Measurements from ENCODE around the gene LRRC4C. TPM values are rescaled to one million over a fixed set of nuclear protein-coding genes. Genes with fewer than 3 reads are reported as not detected.

Gene LRRC4C
- total RNA-seq, 6 donors from 2014 or later: 0.37 to 1.2 (median 1.0) TPM; not detected in 2

- 37 to 44% methylated on average over 2 of the region's 2 CpGs for WGBS, 2 donors
- TF ChIP-seq EP300 (IDR thresholded peaks at IDR 0.05) (no peak), POLR2A (IDR thresholded peaks at IDR 0.05) (no peak), POLR2AphosphoS5 (IDR thresholded peaks at IDR 0.05) (no peak)
- TF ChIP-seq, protein P1, sequence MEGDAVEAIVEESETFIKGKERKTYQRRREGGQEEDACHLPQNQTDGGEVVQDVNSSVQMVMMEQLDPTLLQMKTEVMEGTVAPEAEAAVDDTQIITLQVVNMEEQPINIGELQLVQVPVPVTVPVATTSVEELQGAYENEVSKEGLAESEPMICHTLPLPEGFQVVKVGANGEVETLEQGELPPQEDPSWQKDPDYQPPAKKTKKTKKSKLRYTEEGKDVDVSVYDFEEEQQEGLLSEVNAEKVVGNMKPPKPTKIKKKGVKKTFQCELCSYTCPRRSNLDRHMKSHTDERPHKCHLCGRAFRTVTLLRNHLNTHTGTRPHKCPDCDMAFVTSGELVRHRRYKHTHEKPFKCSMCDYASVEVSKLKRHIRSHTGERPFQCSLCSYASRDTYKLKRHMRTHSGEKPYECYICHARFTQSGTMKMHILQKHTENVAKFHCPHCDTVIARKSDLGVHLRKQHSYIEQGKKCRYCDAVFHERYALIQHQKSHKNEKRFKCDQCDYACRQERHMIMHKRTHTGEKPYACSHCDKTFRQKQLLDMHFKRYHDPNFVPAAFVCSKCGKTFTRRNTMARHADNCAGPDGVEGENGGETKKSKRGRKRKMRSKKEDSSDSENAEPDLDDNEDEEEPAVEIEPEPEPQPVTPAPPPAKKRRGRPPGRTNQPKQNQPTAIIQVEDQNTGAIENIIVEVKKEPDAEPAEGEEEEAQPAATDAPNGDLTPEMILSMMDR (IDR thresholded peaks at IDR 0.05): no peak
- peak in 1 of 2 donors; percentile 53 for ATAC-seq (ENCODE audit: low FRiP score in 2 of 2)
- H3K27ac ChIP-seq: peak overlapping the region in 1 of 4 donors; percentile 14
- H3K36me3 ChIP-seq: no peaks in the 10 kb centered on the region
- peaks cover 0 to 5% (median 2%) of the 10 kb centered on the region in 4 donors for H3K4me1 ChIP-seq
- H3K4me3 ChIP-seq: no peak overlapping the region
- H3K9me3 ChIP-seq: no peaks in the 10 kb centered on the region
- DNase-seq: no peak
- H3K27me3 ChIP-seq: no peaks in the 10 kb centered on the region
Observed at GRCh38 chr11:40285558-40285957, 1173.9 kb downstream of the LRRC4C start.

DNA sequence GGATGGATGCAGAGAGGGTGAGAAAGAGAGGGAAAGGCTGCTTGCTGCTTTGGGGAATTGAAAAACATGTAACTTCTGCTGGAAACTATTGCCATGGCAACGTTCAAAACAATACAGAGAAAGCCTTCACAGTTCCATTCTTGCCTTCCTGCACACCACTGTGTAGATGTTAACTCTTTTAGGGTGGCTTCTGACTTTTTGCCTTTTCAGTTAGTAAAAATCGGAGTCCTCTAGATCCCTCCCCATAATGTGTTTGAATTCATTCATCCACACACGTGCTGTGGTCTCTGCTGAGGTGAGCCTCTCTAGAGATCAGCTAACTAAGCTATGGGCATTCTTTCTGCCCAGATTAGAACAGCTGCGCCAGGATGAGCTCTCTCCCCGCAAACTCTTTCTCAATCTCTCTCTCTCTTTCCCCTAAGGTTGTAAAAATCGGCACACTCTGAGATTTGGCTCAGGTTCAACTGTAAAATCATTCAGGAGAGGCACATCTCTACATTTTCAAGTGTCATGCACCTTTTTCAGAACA lies 1178.3 kb downstream of the LRRC4C start:
- 40 to 44% methylated on average over 6 of the region's 6 CpGs for WGBS, 2 donors
- TF ChIP-seq POLR2AphosphoS5 (IDR thresholded peaks at IDR 0.05): no peak
- no peak for TF ChIP-seq EP300 (IDR thresholded peaks at IDR 0.05)
- TF ChIP-seq, protein P1 (IDR thresholded peaks at IDR 0.05): no peak
- no peak for TF ChIP-seq POLR2A (IDR thresholded peaks at IDR 0.05)
- ATAC-seq (ENCODE audit: low FRiP score in 2 of 2) (peak in 1 of 2 donors; percentile 74), DNase-seq (no peak)
- peaks cover 0 to 5% (median 2%) of the 10 kb centered on the region in 4 donors for H3K4me1 ChIP-seq
- H3K27me3 ChIP-seq: no peaks in the 10 kb centered on the region
- H3K9me3 ChIP-seq: no peaks in the 10 kb centered on the region
- no peaks in the 10 kb centered on the region for H3K36me3 ChIP-seq
- H3K4me3 ChIP-seq: no peak overlapping the region
- H3K27ac ChIP-seq: no peak overlapping the region

GRCh38 chr11:40280159-40281051 lies 1179.0 kb downstream of the LRRC4C start:
- H3K4me1 ChIP-seq: peaks cover 0 to 5% (median 0%) of the 10 kb centered on the region in 4 donors
- 73 to 78% methylated on average over 18 of the region's 18 CpGs for WGBS, 2 donors
- peak; percentile 23 to 26 for ATAC-seq (ENCODE audit: low FRiP score in 2 of 2)
- no peak for DNase-seq
- H3K4me3 ChIP-seq: no peak overlapping the region
- no peak overlapping the region for H3K27ac ChIP-seq
- no peaks in the 10 kb centered on the region for H3K9me3 ChIP-seq
- H3K36me3 ChIP-seq: no peaks in the 10 kb centered on the region
- TF ChIP-seq, protein P1 (IDR thresholded peaks at IDR 0.05): no peak
- TF ChIP-seq POLR2A (IDR thresholded peaks at IDR 0.05) (no peak), POLR2AphosphoS5 (IDR thresholded peaks at IDR 0.05) (no peak), EP300 (IDR thresholded peaks at IDR 0.05) (no peak)
- H3K27me3 ChIP-seq: no peaks in the 10 kb centered on the region

GRCh38 chr11:40276960-40277359 lies 1182.5 kb downstream of the LRRC4C start:
- 53 to 67% methylated on average over 1 of the region's 1 CpG for WGBS, 2 donors
- Histone ChIP-seq H3K4me1 (peaks cover 0 to 12% (median 5%) of the 10 kb centered on the region in 4 donors), H3K4me3 (no peak overlapping the region), H3K27ac (no peak overlapping the region), H3K9me3 (no peaks in the 10 kb centered on the region), H3K27me3 (no peaks in the 10 kb centered on the region), H3K36me3 (no peaks in the 10 kb centered on the region)
- TF ChIP-seq POLR2A (IDR thresholded peaks at IDR 0.05): no peak
- ATAC-seq (ENCODE audit: low FRiP score in 2 of 2) (no peak), DNase-seq (no peak)

GRCh38 chr11:40274017-40274416 lies 1185.4 kb downstream of the LRRC4C start:
- H3K36me3 ChIP-seq: no peaks in the 10 kb centered on the region
- H3K4me3 ChIP-seq: no peak overlapping the region
- H3K9me3 ChIP-seq: no peaks in the 10 kb centered on the region
- peaks cover 0 to 10% (median 4%) of the 10 kb centered on the region in 4 donors for H3K4me1 ChIP-seq
- no peak for ATAC-seq (ENCODE audit: low FRiP score in 2 of 2)
- 29 to 44% methylated on average over 3 of the region's 3 CpGs for WGBS, 2 donors
- peak overlapping the region in 2 of 4 donors; percentile 28 to 52 for H3K27ac ChIP-seq
- no peaks in the 10 kb centered on the region for H3K27me3 ChIP-seq
- TF ChIP-seq EP300 (IDR thresholded peaks at IDR 0.05): peak in 3 of 4 donors; percentile 56 to 79 (median 63)
- TF ChIP-seq, protein P1 (IDR thresholded peaks at IDR 0.05): no peak
- peak; percentile 27 to 69 for TF ChIP-seq POLR2AphosphoS5 (IDR thresholded peaks at IDR 0.05)
- no peak for TF ChIP-seq POLR2A (IDR thresholded peaks at IDR 0.05)
- no peak for DNase-seq
